RPMI8226 (cell line): ENCODE measurements around the gene TTC28.
"Not testable (repeated sequence)": the region's sequence is repeated elsewhere in the genome, so short reads cannot be mapped to it uniquely, and the experiment has no call there.

Experiments used
- DNase-seq: peaks from one replicate; pipeline ENCODE4 v3.0.0-alpha.2; 2015

The TTC28 gene

GRCh38 chr22:28172892-28173670 is 506.6 kb downstream of the TTC28 start:
- DNase-seq: no peak

- DNase-seq: no peak
These were observed 507.9 kb downstream of the TTC28 start for GRCh38 chr22:28171712-28172111.

GRCh38 chr22:28171115-28171514 is 508.5 kb downstream of the TTC28 start:
- DNase-seq: no peak

GRCh38 chr22:28169314-28169713 is 510.3 kb downstream of the TTC28 start:
- DNase-seq: not testable (repeated sequence)

GRCh38 chr22:28155808-28156207 is 523.8 kb downstream of the TTC28 start:
- DNase-seq: no peak

GRCh38 chr22:28154861-28155260 is 524.8 kb downstream of the TTC28 start:
- no peak for DNase-seq

- no peak for DNase-seq
These were observed 528.4 kb downstream of the TTC28 start for GRCh38 chr22:28151151-28151816.

- no peak for DNase-seq
These were observed 530.7 kb downstream of the TTC28 start for GRCh38 chr22:28148816-28149465.

GRCh38 chr22:28147401-28147800 is 532.2 kb downstream of the TTC28 start:
- DNase-seq: no peak

GRCh38 chr22:28146401-28147314 is 533.0 kb downstream of the TTC28 start:
- no peak for DNase-seq

GRCh38 chr22:28143961-28144745 is 535.5 kb downstream of the TTC28 start:
- DNase-seq: no peak

GRCh38 chr22:28143241-28143865 is 536.3 kb downstream of the TTC28 start:
- no peak for DNase-seq

- DNase-seq: no peak
These were observed 537.2 kb downstream of the TTC28 start for GRCh38 chr22:28142361-28142961.

GRCh38 chr22:28141614-28142013 is 538.0 kb downstream of the TTC28 start:
- DNase-seq: no peak

GRCh38 chr22:28139961-28140360 is 539.7 kb downstream of the TTC28 start:
- DNase-seq: no peak

GRCh38 chr22:28139516-28139915 is 540.1 kb downstream of the TTC28 start:
- DNase-seq: no peak

GRCh38 chr22:28137036-28137435 is 542.6 kb downstream of the TTC28 start:
- no peak for DNase-seq

GRCh38 chr22:28132466-28132865 is 547.2 kb downstream of the TTC28 start:
- DNase-seq: no peak

GRCh38 chr22:28129319-28129962 is 550.2 kb downstream of the TTC28 start:
- DNase-seq: no peak

- DNase-seq: no peak
These were observed 550.8 kb downstream of the TTC28 start for GRCh38 chr22:28128827-28129226.

GRCh38 chr22:28125799-28126198 is 553.8 kb downstream of the TTC28 start:
- no peak for DNase-seq
